ENCODE results near the gene LARGE1. TPM values are rescaled to one million over a fixed set of nuclear protein-coding genes. Genes with fewer than 3 reads are reported as not detected.

The LARGE1 gene
- total and polyA plus RNA-seq, 2 of the 4 experiments (the other 2 are of a cell fraction), result 6.2 to 12.4 TPM

DNA sequence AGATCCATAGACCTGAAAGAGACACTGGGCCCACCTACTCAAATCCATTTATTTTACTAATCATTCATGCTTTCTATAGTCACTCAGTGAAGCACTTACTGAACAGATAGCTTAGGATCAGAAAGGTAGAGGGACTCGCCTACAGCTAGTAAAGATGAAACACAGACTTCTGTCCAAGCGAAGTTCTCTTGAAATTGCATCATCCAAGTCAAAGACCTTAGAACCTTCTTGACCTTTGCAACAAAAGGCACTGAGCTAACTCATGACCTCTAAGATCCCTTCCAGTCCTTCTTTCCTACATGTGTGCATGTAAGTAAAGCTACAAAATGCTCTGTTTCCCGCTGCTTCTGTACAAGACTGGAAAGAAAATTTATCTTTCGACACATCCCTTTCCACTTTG lies 377.6 kb downstream of the LARGE1 start:
- no peak for ATAC-seq (ENCODE audit: low read depth)
- POLR2A ChIA-PET (ENCODE audit: unreplicated experiment), result no interaction called here

More for the DNA sequence above, 377.6 kb downstream of the LARGE1 start:
- no peak overlapping the region for H3K27ac ChIP-seq (ENCODE audit: insufficient read depth, low read length)
- no peak overlapping the region for H3K14ac ChIP-seq (replicated peaks; ENCODE audit: low read depth, low read length)
- H3K9me1 ChIP-seq (ENCODE audit: insufficient read depth, low read length), result no peaks in the 10 kb centered on the region; the same call in 1 of the 2 replicates
- no peaks in the 10 kb centered on the region for H3K27me3 ChIP-seq (ENCODE audit: control insufficient read depth, insufficient read depth, low read length)
- no peak overlapping the region for H3K4me3 ChIP-seq (ENCODE audit: insufficient read depth, low read depth, low read length)
- H3K4me2 ChIP-seq (ENCODE audit: low read depth, low read length), result no peak overlapping the region
- CTCF ChIA-PET, result no interaction called here
- H3K4me1 ChIP-seq (ENCODE audit: control insufficient read depth, insufficient read depth, low read length), result peaks cover 3% of the 10 kb centered on the region; the same call in 1 of the 2 replicates
- H2BK5ac ChIP-seq (ENCODE audit: low read depth, low read length, poor library complexity, severe bottlenecking), result no peak overlapping the region
- no peaks in the 10 kb centered on the region; a peak in 1 of 4 replicates for H3K79me1 ChIP-seq (ENCODE audit: low read depth in 1 of 2, low read length in 2 of 2)
- H3K23ac ChIP-seq (ENCODE audit: low read depth, low read length), result no peak overlapping the region
- DNase-seq, result no peak
- no TSS peak for BruUV-seq (replicated peaks)
- H3K9ac ChIP-seq (ENCODE audit: low read depth, low read length), result no peak overlapping the region
- H3K18ac ChIP-seq (ENCODE audit: low read depth, low read length), result no peak overlapping the region
- H3K9me3 ChIP-seq (ENCODE audit: control insufficient read depth, insufficient read depth, low read length), result no peaks in the 10 kb centered on the region
- in situ Hi-C loops (cut with MboI; ENCODE audit: low sequenced_read_pairs) (no loop called here), intact Hi-C loops (cut with micrococcal nuclease) (no loop called here), dilution Hi-C loops (cut with HindIII; ENCODE audit: low sequenced_read_pairs, unreplicated experiment) (no loop called here)
- H4K5ac ChIP-seq (ENCODE audit: low read depth, low read length), result no peak overlapping the region
- H2BK20ac ChIP-seq (ENCODE audit: low read depth, low read length), result no peak overlapping the region
- H4K8ac ChIP-seq (ENCODE audit: low read depth in 2 of 2, low read length in 2 of 2), result no peak overlapping the region
- WGBS, 2 experiments (ENCODE audit: extremely low coverage in 2 of 2, insufficient read length in 1 of 2), result no CpG with 5 or more reads among the region's 4 CpGs
- no peak overlapping the region for H2BK120ac ChIP-seq (ENCODE audit: low read depth, low read length)
- H3K56ac ChIP-seq (ENCODE audit: extremely low read depth, insufficient read depth, low read length), result no peak overlapping the region
- H2AFZ ChIP-seq (replicated peaks; ENCODE audit: low read length, poor library complexity), result no peak overlapping the region
- no peak overlapping the region for H2AK9ac ChIP-seq (replicated peaks; ENCODE audit: low read depth, low read length, poor library complexity)
- no peaks in the 10 kb centered on the region for H4K20me1 ChIP-seq (ENCODE audit: insufficient read depth, low read length)
- TF ChIP-seq FOS (IDR thresholded peaks at IDR 0.05; ENCODE audit: low read depth, low read length), result no peak
- no peak for TF ChIP-seq RFX5 (IDR thresholded peaks at IDR 0.05; ENCODE audit: low read depth, low read length)
- no peak for TF ChIP-seq CEBPB (IDR thresholded peaks at IDR 0.05; ENCODE audit: low read depth, low read length)
- TF ChIP-seq POLR2A (IDR thresholded peaks at IDR 0.05; ENCODE audit: low read depth, low read length), result no peak
- no peak for TF ChIP-seq RAD21 (IDR thresholded peaks at IDR 0.05; ENCODE audit: low read length)
- no peak for TF ChIP-seq NFE2L2 (IDR thresholded peaks at IDR 0.05; ENCODE audit: low read depth, low read length)
- TF ChIP-seq BHLHE40 (IDR thresholded peaks at IDR 0.05; ENCODE audit: low read depth, low read length), result no peak
- no peak for TF ChIP-seq MAZ (IDR thresholded peaks at IDR 0.05; ENCODE audit: borderline replicate concordance, low read depth, low read length)
- TF ChIP-seq USF2 (IDR thresholded peaks at IDR 0.05; ENCODE audit: low read depth, low read length), result no peak
- TF ChIP-seq CTCF (conservative IDR thresholded peaks at IDR 0.05; ENCODE audit: low read depth, low read length), result no peak
- no peak for TF ChIP-seq SMC3 (IDR thresholded peaks at IDR 0.05; ENCODE audit: low read depth, low read length)
- no peak for TF ChIP-seq CHD1 (IDR thresholded peaks at IDR 0.05; ENCODE audit: low read depth, low read length)
- TF ChIP-seq, protein P1, sequence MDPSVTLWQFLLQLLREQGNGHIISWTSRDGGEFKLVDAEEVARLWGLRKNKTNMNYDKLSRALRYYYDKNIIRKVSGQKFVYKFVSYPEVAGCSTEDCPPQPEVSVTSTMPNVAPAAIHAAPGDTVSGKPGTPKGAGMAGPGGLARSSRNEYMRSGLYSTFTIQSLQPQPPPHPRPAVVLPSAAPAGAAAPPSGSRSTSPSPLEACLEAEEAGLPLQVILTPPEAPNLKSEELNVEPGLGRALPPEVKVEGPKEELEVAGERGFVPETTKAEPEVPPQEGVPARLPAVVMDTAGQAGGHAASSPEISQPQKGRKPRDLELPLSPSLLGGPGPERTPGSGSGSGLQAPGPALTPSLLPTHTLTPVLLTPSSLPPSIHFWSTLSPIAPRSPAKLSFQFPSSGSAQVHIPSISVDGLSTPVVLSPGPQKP (IDR thresholded peaks at IDR 0.05; ENCODE audit: borderline replicate concordance, low read depth, low read length), result no peak
- no peak for TF ChIP-seq RCOR1 (IDR thresholded peaks at IDR 0.05; ENCODE audit: insufficient replicate concordance, low read length)
- no peak for TF ChIP-seq MXI1 (IDR thresholded peaks at IDR 0.05; ENCODE audit: borderline replicate concordance, low read depth, low read length)
- H2AK5ac ChIP-seq (ENCODE audit: low read depth, low read length), result no peak overlapping the region
- no peak overlapping the region for H2BK15ac ChIP-seq (ENCODE audit: low read depth, low read length)
- H3K36me3 ChIP-seq (ENCODE audit: control insufficient read depth, insufficient read depth, low read length), result no peaks in the 10 kb centered on the region
- H3K4ac ChIP-seq (ENCODE audit: low read depth, low read length), result no peak overlapping the region
- no peak overlapping the region for H4K91ac ChIP-seq (ENCODE audit: insufficient read depth, low read depth, low read length)

All from IMR-90 (cell line).